Left hindlimb (tissue), 1 donor: ENCODE measurements around the gene CMYA5.

Experiments
- DNase-seq: peaks from one replicate; pipeline ENCODE4 v3.0.0-alpha.2; 2018

Gene CMYA5

DNA sequence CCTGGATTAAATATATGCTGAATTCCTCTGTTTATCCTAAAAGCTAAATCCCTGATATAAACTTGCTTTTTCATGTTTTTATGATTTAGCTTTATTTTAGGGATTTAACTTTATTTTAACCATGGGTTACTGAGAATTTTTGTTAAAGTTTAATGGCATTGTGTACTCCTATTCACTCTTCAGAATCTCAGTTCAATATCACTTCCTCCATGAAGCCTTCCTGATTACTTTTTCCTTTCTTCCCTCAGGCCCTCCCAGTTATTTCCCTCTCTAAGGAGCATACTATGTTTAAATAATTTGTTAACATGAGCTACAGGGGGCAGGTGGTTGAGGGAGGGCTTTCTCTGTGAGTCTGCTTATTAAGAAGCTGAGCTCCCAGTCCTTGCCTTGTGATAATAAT lies 151.5 kb downstream of the CMYA5 start:
- no peak for DNase-seq

GRCh38 chr5:79842006-79842881 lies 152.6 kb downstream of the CMYA5 start:
- no peak for DNase-seq

GRCh38 chr5:79842991-79843390 lies 153.4 kb downstream of the CMYA5 start:
- no peak for DNase-seq

DNA sequence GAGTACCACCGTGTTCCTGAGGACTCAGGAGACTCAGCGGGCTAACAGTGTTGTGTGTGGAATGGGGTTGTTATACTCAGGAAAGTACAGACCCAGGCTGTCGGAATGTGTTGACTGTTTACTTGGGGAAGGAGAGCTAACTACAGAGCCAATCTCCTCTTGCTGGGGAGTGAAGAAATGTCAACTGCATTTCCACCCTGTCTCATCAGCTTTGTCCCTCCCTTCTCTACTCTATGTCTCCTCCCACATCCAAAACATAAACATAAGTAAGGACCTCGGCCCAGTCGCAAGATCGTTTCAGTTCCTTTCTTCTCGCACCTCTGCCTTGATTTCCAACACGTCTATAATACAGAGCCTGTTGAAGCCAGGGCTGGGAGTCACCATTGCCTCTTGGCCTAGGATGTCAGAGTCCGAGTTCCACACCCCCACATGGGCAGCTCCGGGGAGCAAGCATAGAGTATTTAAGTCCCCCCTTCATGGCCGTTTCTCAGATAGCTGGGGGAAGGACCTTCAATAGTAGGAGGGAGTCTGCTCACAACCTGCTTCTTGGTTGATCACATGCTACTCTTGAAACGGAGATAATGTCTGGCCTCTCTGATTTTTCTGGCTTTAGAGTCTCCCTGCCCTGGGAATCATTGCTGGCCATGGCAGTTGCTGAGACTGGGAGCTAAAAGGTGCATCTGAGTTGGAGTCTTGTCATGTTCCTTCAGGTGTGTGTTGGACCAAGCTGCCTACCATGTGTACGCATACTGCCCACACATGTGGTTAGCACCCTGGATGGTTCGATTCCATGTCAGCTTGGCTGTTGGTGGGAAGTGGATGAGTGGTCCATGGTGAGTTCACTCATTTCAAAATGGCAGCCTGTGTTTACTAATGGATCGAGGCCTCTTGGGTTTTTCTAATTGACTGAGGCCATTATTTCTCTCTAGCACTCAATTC lies 154.1 kb downstream of the CMYA5 start:
- DNase-seq: no peak

DNA sequence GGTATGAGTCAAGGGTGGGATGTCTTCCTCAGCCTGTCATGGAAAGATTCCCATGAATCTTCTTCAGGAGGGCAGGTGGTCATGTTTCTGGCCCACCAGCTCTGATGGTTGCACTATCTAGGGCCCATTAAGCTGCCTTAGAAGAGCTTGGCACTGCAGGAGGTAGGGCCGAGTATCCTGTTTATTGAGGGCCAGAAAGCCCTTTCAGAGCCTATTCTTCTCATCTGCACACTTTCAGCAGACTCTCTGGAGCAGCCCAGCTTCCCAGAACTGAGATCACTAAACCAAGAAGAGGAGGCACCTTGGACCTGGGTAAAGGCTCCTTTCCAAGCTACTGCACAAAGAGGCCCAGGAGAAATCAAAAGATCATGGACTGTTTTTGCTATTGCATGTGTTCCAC lies 154.9 kb downstream of the CMYA5 start:
- no peak for DNase-seq

GRCh38 chr5:79845448-79846197 lies 156.0 kb downstream of the CMYA5 start:
- DNase-seq: no peak

- DNase-seq: no peak
Measured at GRCh38 chr5:79846198-79846521, 156.5 kb downstream of the CMYA5 start.

- no peak for DNase-seq
Measured at GRCh38 chr5:79847561-79847960, 157.9 kb downstream of the CMYA5 start.

- no peak for DNase-seq
Measured at GRCh38 chr5:79849061-79849460, 159.4 kb downstream of the CMYA5 start.
